Measurements from ENCODE around the gene CIT.

Gene CIT

GRCh38 chr12:119807380-119807779, 69.7 kb downstream of the CIT start:
- no peak overlapping the region for H3K27ac ChIP-seq
- DNase-seq (ENCODE audit: low read depth, low spot score), result no peak

DNA sequence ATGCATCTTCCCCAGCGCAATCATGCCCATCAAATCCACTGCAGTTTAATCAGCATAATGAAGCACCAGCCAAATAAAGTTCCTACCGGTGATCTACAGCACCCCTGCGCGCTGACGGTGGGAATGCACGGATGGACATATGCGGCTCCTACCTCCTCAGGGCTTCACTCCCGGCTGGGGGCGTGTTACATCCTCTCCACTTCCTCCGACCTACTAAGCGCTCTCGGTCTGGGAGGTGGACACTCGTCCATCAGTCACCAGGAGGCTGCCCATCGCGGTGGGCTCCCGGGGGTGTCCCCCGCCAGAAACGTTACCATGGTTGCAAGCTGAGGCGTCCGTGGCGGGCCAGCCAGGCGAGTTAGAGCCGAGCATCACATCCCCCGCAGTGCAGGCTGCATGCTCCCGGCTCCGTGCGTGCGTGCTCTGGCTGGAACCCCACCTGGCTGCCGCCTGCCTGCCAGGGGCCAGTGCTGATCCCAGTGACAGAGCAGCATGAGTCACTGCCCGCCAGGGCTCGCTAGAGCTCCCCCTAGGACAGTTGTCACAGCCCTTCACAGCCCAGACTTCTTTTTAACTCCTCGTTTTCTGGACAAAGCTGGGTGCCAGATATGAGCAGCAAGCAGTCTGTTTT, 73.0 kb downstream of the CIT start:
- no peak overlapping the region for H3K27ac ChIP-seq
- peak; percentile 16 for DNase-seq (ENCODE audit: low read depth, low spot score)

DNA sequence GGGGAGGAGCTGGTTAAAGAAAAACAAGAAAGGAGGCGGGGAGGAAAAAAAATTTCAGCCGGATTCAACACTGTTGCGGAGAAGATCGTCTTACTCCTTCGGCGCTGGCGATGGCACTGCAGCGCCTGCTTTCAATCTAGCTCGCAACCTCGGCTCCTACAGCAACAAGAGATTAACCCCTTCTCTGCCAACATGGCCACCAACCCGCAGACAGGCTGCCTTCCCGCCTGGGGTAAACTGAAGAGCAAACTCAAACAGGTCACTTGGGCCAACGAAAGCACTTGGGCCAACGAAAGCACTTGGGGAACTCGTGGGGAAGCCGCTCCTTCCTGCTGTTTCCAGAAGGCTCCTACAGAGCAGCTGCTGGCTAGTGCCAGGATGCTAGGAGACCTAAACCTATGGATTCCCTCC, 73.7 kb downstream of the CIT start:
- H3K27ac ChIP-seq, result no peak overlapping the region
- no peak for DNase-seq (ENCODE audit: low read depth, low spot score)

GRCh38 chr12:119802472-119802871, 74.6 kb downstream of the CIT start:
- no peak overlapping the region for H3K27ac ChIP-seq
- no peak for DNase-seq (ENCODE audit: low read depth, low spot score)

GRCh38 chr12:119797090-119797489, 80.0 kb downstream of the CIT start:
- no peak overlapping the region for H3K27ac ChIP-seq
- no peak for DNase-seq (ENCODE audit: low read depth, low spot score)

DNA sequence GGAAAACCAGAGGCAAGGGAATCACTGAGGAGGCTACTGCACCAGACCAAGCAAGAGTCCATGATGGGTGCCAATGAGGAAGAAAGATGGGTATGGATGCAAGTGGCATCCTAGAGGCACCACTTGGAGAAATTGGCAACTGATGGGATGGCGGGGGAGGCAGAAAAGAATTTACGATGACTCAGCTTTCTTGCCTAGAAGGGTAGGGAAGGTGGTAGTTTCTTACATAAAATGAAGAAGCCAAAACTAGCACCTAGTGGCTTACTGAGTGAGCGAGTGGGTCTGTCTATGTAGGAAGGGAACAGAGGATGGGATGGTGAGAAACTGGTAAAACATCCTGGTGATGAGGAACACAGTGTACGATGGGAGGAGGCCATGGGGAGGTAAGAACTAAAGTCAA, 80.8 kb downstream of the CIT start:
- DNase-seq (ENCODE audit: low read depth, low spot score), result no peak
- no peak overlapping the region for H3K27ac ChIP-seq

DNA sequence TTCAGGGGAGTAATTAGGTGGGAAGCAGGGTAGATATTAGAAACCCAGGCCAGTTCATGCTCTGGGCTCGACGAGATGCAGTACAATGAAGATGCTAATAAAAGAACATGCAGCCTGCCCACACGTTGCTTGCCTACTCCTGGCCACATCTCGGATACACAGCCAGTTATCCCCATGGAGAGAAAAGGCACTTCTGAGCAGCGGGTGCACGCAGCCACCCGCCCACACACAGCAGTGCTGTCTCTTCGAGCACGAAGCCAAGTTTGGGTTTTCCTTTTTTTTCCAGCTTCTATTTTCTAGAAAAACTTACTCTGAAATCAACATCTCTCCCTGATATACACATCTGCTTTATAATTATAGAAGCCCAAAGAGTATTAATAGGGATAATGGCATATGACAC, 85.7 kb downstream of the CIT start:
- H3K27ac ChIP-seq, result no peak overlapping the region
- DNase-seq (ENCODE audit: low read depth, low spot score), result no peak

DNA sequence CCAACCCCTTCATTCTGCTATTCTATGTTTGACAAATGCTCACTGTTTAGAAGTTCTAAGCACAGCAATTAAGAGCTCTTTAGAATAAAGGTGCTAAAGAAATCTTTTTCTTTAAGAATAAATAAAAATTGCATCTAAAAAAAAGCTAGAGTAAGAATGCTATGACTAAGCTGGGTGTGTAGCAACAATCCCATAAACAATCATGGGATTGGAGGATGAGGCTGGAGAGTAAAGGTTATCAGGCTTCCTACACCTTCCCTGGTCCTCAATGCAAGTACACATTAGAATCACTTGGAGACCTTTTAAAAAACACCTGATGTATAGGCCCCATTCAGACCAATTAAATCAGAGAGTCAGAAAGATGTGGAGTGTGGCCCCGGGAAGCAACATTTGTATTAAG, 88.3 kb downstream of the CIT start:
- DNase-seq (ENCODE audit: low read depth, low spot score), result no peak

GRCh38 chr12:119786539-119786938, 90.6 kb downstream of the CIT start:
- no peak for DNase-seq (ENCODE audit: low read depth, low spot score)
- H3K27ac ChIP-seq, result no peak overlapping the region

More for the DNA sequence above, 88.3 kb downstream of the CIT start:
- no peak overlapping the region for H3K27ac ChIP-seq

DNA sequence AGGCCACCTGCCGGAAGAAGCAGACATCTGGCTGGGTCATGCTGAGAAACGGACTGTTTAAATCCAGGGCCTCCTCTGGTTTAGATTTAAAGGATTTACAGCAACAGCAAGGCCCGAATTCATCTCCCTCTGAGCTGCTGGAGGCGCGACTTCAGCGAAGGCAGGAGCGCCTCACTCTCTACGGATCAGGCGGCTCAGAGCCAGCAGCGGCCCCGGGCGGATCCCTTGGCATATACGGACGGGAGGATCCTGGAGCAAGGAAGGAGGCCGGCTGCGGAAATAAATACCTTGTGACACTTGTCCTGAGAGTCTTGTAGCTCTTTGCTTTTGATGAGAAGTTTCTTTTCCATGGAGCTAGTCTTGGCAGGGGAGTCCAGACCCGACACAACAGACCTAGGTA, 92.4 kb downstream of the CIT start:
- no peak for DNase-seq (ENCODE audit: low read depth, low spot score)
- H3K27ac ChIP-seq, result no peak overlapping the region

- H3K27ac ChIP-seq, result no peak overlapping the region
- no peak for DNase-seq (ENCODE audit: low read depth, low spot score)
Observed at GRCh38 chr12:119783787-119784186, 93.3 kb downstream of the CIT start.

DNA sequence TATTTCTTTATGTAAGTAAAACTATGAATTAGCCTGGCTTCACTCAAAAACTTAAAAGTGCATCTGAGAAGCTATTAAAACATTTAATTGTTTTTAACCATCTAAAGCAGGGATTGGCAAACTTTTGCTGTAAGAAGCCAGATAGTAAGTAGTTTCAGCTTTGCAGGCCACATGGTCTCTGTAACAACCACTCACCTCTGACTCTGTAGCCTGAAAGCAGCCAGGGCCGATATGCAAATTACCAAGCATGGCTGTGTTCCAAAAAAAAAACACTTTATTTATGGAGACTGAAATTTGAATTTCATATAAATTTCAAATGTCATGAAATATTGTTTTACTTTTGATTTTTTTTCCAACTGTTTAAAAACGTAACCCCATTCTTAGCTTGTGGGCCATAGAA, 95.3 kb downstream of the CIT start:
- no peak for DNase-seq (ENCODE audit: low read depth, low spot score)
- H3K27ac ChIP-seq, result no peak overlapping the region

DNA sequence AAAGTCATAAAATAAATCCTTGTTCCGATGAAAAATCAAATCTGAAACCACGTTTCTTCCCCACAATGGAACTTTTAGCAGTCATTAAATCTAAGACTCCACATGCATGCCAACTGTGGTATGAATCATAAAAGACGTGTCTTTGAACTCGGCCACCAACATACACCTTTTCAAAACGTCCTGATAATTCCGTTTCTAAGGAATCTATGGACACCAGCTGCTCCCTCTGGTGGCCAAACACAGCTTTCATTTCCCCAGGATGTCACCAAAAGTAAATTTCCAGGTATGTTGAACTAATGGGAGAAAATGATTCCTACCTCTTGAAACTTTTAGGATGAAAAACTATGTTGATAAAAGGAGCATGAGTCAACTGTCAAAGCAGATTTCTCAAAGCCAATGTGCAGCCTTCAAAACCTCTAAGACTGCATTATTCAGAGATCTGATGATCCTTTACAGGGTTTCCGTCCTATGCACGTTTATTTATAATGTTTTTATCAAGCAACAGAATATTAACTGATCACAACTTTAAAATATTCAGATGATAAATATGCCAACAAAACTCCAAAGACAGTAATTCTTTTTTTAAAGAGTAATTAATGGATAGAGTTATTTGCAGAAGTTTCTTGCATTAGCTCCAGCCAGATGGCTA, 96.2 kb downstream of the CIT start:
- DNase-seq (ENCODE audit: low read depth, low spot score), result peak; percentile 18
- no peak overlapping the region for H3K27ac ChIP-seq

DNA sequence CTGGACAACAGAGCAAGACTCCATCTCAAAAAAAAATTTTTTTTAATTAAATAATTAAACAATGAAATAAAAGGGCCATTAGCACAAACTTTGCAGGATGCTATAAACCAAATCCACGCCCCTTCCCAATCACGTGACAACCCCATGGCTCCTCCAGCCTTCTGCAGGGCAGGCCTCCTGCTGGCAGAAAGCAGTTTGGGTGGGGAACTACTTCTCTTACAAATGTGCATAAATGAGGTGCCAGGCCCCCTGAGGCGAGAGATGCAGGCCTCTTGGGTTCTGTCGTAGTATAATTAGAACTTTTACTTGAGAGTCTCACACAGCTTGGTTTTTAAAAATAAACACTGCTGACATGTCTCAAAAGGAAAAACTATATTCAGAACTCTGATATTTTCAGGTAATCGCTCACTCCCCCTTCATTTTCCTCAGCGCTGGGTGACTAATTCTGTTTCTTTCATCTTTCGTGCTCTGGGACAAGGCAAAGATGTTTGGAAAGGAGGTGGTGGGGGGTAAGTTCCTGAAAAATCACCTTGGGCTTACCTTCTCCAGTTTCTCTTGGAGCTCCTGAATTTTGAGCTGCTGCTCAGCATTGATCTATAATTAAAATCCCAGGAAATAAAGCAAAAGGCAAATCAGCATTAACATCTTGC, 101.7 kb downstream of the CIT start:
- DNase-seq (ENCODE audit: low read depth, low spot score), result no peak
- H3K27ac ChIP-seq, result no peak overlapping the region

GRCh38 chr12:119772431-119772830, 104.7 kb downstream of the CIT start:
- H3K27ac ChIP-seq, result no peak overlapping the region
- DNase-seq (ENCODE audit: low read depth, low spot score), result no peak

DNA sequence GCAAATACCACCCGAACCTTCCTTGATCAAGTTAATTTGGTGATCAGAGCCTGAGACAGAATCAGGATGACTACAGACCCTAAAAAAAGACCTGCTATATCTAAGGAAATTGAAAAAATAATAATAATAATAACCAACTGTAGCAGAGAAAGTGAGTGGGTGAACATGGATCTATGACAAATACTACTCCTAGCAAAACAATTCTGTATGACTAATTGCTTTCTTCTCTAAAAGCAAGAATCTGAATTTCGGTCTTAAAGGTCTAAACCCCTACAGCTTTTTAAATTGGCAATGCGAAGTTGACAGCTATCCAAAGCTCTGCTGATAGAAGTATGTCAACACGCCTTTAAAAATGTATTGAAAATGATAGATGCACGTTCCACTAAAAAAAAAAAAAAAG, 107.0 kb downstream of the CIT start:
- DNase-seq (ENCODE audit: low read depth, low spot score), result no peak

DNA sequence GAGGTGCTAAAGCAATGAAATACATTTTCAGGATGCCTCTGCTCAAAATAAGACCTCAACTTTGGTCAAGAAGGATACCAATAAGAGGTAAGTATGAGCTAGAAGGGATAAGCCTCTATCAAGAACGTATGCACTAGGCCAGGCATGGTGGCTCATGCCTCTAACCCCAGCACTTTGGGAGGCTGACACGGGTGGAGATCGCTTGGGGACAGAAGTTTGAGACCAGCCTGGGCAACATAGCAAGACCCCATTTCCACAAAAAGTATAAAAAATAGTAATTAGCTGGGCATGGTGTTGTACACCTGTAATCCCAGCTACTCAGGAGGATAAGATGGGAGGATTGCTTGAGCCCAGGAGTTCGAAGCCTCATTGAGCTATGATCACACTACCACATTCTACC, 114.5 kb downstream of the CIT start:
- no peak for DNase-seq (ENCODE audit: low read depth, low spot score)
- no peak overlapping the region for H3K27ac ChIP-seq

More for the DNA sequence above, 107.0 kb downstream of the CIT start:
- H3K27ac ChIP-seq, result no peak overlapping the region

- no peak overlapping the region for H3K27ac ChIP-seq
- DNase-seq (ENCODE audit: low read depth, low spot score), result no peak
Observed at GRCh38 chr12:119758722-119759121, 118.4 kb downstream of the CIT start.

DNA sequence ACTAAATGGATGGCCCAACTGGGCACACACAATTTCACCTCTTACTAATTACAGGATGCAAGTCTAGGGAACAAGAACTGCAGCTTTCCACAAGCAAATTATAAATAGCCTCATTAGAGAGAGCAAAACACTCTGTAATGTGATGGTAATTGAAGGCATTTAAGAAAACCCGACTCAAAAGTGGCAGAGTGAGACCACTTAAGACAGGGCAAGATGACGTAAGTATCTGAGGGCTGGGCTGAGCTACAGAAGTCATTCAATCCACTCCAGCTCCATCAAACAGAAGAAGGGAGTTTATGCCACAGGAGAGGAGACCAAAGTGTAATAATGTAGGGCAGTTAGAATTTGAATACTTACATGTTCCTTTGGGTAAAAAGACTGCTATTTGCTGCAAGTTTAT, 118.9 kb downstream of the CIT start:
- H3K27ac ChIP-seq, result no peak overlapping the region
- no peak for DNase-seq (ENCODE audit: low read depth, low spot score)

GRCh38 chr12:119751961-119752360, 125.2 kb downstream of the CIT start:
- no peak overlapping the region for H3K27ac ChIP-seq
- no peak for DNase-seq (ENCODE audit: low read depth, low spot score)

DNA sequence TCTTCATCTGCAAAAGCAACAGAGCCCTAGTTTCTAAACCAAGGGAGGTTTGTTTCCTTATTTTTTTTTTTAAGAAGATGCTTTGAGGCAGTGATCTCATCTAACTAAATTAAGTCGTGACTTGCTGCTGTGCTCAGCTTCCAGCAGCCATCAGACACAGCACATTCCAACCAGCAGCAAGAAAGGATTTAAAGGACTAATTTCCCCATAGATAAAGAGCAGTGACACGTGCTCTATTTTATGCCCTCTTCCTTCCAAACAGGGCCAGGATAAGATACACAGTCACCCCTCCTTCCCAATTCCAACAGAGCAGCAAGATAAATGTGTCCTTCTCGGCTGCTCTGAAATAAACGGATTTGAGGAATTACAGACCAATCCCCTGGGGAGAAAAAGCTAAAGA, 127.5 kb downstream of the CIT start:
- no peak overlapping the region for H3K27ac ChIP-seq
- no peak for DNase-seq (ENCODE audit: low read depth, low spot score)

DNA sequence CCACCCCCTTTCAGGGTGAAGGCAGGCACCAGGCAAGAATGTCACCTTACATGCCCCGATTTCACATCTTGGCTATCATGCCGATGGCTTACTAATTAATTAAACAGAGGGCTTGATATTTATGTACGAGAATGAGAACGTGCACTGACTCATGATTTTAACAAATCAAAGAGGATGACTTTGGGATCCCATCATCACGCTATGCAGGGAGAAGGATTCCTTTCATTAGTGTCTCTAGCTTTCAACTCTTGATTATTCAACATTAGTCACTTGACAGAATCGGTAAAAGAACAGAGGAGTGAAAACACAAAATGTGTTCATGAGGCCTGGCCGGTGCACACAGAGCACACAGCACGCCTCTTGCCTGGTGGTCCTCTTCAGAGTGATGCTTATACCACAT, 128.6 kb downstream of the CIT start:
- H3K27ac ChIP-seq, result no peak overlapping the region
- DNase-seq (ENCODE audit: low read depth, low spot score), result peak; percentile 10

All from epithelial cell of prostate (primary cell).